ENCODE measurements around the gene PFDN6. TPM values are rescaled to one million over a fixed set of nuclear protein-coding genes. Genes with fewer than 3 reads are reported as not detected.

Gene PFDN6
- total and polyA plus RNA-seq, 9 of the 15 experiments (the other 6 are each of a cell fraction or from before 2014, with no cell fraction given): 6.8 to 475 (median 216) TPM

DNA sequence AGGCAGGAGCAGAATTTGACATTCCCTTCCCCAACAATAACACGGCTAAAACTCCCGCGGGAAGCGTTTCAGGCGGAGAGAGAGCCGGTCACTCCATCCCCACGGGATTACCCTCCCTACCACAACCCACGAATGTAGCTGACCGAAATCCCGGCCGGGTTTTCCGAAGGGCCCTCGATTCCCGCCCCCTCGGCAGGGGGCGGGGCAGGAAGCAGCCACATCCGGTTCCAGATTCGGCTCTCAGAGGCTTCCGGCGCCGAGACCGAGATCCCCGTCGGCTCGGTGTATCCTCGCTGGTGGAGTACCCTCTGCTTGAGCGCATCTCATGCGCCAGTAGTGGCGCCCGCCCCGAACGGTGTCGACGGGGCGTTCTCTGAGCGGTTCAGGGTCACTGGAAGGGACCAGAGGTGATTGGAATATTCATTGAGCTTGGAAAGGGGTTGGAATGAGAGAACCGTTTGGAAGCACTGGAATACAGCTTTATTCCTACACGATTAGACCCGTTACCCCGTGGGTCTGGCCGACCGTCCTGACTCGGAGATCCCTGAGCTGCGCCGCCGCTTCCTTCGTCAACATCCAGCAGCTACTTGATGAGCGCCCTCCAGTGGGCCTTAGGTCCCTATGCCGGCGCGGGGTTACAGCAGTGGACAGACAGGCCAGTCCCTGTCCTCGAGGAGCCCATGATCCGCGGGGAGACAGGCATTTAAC lies 10.0 kb downstream of the PFDN6 start (continued):
- TF ChIP-seq, protein P1, sequence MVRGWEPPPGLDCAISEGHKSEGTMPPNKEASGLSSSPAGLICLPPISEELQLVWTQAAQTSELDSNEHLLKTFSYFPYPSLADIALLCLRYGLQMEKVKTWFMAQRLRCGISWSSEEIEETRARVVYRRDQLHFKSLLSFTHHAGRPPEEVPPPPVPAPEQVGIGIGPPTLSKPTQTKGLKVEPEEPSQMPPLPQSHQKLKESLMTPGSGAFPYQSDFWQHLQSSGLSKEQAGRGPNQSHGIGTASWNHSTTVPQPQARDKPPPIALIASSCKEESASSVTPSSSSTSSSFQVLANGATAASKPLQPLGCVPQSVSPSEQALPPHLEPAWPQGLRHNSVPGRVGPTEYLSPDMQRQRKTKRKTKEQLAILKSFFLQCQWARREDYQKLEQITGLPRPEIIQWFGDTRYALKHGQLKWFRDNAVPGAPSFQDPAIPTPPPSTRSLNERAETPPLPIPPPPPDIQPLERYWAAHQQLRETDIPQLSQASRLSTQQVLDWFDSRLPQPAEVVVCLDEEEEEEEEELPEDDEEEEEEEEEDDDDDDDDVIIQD (CRISPR knock-in tag; IDR thresholded peaks at IDR 0.05): no peak
- TF ChIP-seq, protein P2, sequence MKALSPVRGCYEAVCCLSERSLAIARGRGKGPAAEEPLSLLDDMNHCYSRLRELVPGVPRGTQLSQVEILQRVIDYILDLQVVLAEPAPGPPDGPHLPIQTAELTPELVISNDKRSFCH (CRISPR knock-in tag; IDR thresholded peaks at IDR 0.05): no peak
- TF ChIP-seq, protein P2 (tag; IDR thresholded peaks at IDR 0.05): peak; percentile 42; the same call in 1 of the 2 replicates
- TF ChIP-seq POLR2AphosphoS5 (IDR thresholded peaks at IDR 0.05; ENCODE audit: control insufficient read depth, insufficient read depth, low read depth, low read length): peak; percentile 92
- TF ChIP-seq, protein P3, sequence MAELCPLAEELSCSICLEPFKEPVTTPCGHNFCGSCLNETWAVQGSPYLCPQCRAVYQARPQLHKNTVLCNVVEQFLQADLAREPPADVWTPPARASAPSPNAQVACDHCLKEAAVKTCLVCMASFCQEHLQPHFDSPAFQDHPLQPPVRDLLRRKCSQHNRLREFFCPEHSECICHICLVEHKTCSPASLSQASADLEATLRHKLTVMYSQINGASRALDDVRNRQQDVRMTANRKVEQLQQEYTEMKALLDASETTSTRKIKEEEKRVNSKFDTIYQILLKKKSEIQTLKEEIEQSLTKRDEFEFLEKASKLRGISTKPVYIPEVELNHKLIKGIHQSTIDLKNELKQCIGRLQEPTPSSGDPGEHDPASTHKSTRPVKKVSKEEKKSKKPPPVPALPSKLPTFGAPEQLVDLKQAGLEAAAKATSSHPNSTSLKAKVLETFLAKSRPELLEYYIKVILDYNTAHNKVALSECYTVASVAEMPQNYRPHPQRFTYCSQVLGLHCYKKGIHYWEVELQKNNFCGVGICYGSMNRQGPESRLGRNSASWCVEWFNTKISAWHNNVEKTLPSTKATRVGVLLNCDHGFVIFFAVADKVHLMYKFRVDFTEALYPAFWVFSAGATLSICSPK (IDR thresholded peaks at IDR 0.05; ENCODE audit: borderline replicate concordance): 0 out of 2 replicates have a peak, but pooled peaks have one; percentile 9
- no peak for TF ChIP-seq IFI16 (CRISPR knock-in tag; IDR thresholded peaks at IDR 0.05)
- no peak for TF ChIP-seq COPS2 (conservative IDR thresholded peaks at IDR 0.05)
- peak; percentile 37 for TF ChIP-seq PHF20 (IDR thresholded peaks at IDR 0.05; ENCODE audit: partially characterized antibody)
- no peak for TF ChIP-seq GTF2A2 (tag; IDR thresholded peaks at IDR 0.05)
- no peak; the same call in 1 of the 2 replicates for TF ChIP-seq ZNF143 (CRISPR knock-in tag; IDR thresholded peaks at IDR 0.05)
- TF ChIP-seq, protein P4, sequence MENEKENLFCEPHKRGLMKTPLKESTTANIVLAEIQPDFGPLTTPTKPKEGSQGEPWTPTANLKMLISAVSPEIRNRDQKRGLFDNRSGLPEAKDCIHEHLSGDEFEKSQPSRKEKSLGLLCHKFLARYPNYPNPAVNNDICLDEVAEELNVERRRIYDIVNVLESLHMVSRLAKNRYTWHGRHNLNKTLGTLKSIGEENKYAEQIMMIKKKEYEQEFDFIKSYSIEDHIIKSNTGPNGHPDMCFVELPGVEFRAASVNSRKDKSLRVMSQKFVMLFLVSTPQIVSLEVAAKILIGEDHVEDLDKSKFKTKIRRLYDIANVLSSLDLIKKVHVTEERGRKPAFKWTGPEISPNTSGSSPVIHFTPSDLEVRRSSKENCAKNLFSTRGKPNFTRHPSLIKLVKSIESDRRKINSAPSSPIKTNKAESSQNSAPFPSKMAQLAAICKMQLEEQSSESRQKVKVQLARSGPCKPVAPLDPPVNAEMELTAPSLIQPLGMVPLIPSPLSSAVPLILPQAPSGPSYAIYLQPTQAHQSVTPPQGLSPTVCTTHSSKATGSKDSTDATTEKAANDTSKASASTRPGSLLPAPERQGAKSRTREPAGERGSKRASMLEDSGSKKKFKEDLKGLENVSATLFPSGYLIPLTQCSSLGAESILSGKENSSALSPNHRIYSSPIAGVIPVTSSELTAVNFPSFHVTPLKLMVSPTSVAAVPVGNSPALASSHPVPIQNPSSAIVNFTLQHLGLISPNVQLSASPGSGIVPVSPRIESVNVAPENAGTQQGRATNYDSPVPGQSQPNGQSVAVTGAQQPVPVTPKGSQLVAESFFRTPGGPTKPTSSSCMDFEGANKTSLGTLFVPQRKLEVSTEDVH (IDR thresholded peaks at IDR 0.05; ENCODE audit: low read depth, partially characterized antibody): peak; percentile 88
- peak; percentile 99 for TF ChIP-seq SUPT5H (IDR thresholded peaks at IDR 0.05)
- peak; percentile 82; the same call in 1 of the 2 replicates for TF ChIP-seq TRIM28 (IDR thresholded peaks at IDR 0.05)
- TF ChIP-seq PHB (CRISPR knock-in tag; IDR thresholded peaks at IDR 0.05): peak; percentile 84
- TF ChIP-seq, protein P5, sequence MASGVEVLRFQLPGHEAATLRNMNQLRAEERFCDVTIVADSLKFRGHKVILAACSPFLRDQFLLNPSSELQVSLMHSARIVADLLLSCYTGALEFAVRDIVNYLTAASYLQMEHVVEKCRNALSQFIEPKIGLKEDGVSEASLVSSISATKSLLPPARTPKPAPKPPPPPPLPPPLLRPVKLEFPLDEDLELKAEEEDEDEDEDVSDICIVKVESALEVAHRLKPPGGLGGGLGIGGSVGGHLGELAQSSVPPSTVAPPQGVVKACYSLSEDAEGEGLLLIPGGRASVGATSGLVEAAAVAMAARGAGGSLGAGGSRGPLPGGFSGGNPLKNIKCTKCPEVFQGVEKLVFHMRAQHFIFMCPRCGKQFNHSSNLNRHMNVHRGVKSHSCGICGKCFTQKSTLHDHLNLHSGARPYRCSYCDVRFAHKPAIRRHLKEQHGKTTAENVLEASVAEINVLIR (CRISPR knock-in tag; IDR thresholded peaks at IDR 0.05): no peak
- TF ChIP-seq ZNF184 (CRISPR knock-in tag; IDR thresholded peaks at IDR 0.05): no peak
- 0 out of 2 replicates have a peak, but pooled peaks have one; percentile 56 for TF ChIP-seq GTF2F1 (IDR thresholded peaks at IDR 0.05; ENCODE audit: low read depth, low read length)
- TF ChIP-seq NR3C1 (CRISPR knock-in tag; IDR thresholded peaks at IDR 0.05): no peak
- TF ChIP-seq MTF1 (CRISPR knock-in tag; IDR thresholded peaks at IDR 0.05; ENCODE audit: borderline replicate concordance): no peak
- TF ChIP-seq, protein P6, sequence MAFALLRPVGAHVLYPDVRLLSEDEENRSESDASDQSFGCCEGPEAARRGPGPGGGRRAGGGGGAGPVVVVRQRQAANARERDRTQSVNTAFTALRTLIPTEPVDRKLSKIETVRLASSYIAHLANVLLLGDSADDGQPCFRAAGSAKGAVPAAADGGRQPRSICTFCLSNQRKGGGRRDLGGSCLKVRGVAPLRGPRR (CRISPR knock-in tag; IDR thresholded peaks at IDR 0.05): no peak

All from K562 (cell line).